Thoracic aorta (tissue), 2 donors: Measurements from ENCODE around the gene SCNN1B. TPM values are rescaled to one million over a fixed set of nuclear protein-coding genes. Genes with fewer than 3 reads are reported as not detected.

Experiments
- ATAC-seq: fragments of 150-250 bp; one replicate; pipeline ENCODE4 v1.8.0; 2017; ENCODE audit warnings: low read depth; ENCODE audit not compliant: insufficient number of reproducible peaks, low FRiP score
- DNase-seq: peaks from one replicate; pipeline ENCODE4 v3.0.0-alpha.2; 2020; ENCODE audit warnings: low spot score
- H3K27ac ChIP-seq, 2 donors: fragments of 200-600 bp; sonication (generic); 1 replicate in 1 of 2; 2 replicates in 1 of 2; pipeline ENCODE4 v1.5.1; 2016; ENCODE audit warnings: mild to moderate bottlenecking in 2 of 2, moderate library complexity in 2 of 2
- H3K27me3 ChIP-seq: fragments of 200-600 bp; sonication (generic); replicated peaks from 2 replicates; pipeline ENCODE4 v1.6.0; 2016; ENCODE audit warnings: mild to moderate bottlenecking; ENCODE audit not compliant: insufficient read depth
- H3K36me3 ChIP-seq: fragments of 200-600 bp; sonication (generic); one replicate; pipeline ENCODE4 v1.5.1; 2016
- H3K4me1 ChIP-seq, 2 donors: fragments of 200-600 bp; sonication (generic); 1 replicate in 1 of 2; 2 replicates in 1 of 2; pipeline versions ENCODE4 v1.5.1 to v1.6.0; 2016; ENCODE audit warnings: low read depth in 2 of 2, mild to moderate bottlenecking in 1 of 2; ENCODE audit not compliant: control insufficient read depth in 1 of 2
- H3K4me3 ChIP-seq: fragments of 200-600 bp; sonication (generic); 2 replicates; pipeline ENCODE4 v1.5.1; 2016; ENCODE audit warnings: mild to moderate bottlenecking
- H3K9me3 ChIP-seq: fragments of 200-600 bp; sonication (generic); 2 replicates; pipeline ENCODE4 v1.5.1; 2016
- CTCF ChIP-seq: fragments of 200-600 bp; sonication (generic); IDR thresholded peaks from one replicate; pipeline ENCODE4 v1.5.1; 2019; ENCODE audit warnings: antibody characterized with exemption
- total RNA-seq, 2 donors: library from RNA; depleted of rRNA; stranded (reverse); fragments of >200 nt; gene quantifications; one replicate each; pipeline versions ENCODE4 v1.1.0 to v1.2.3, GENCODE V29; 2016

SCNN1B gene
- total RNA-seq, 2 donors from 2014 or later: 1.1 TPM; not detected in 1

- ATAC-seq (no peak), DNase-seq (no peak)
- TF ChIP-seq CTCF: no peak
- H3K36me3 ChIP-seq: peaks cover 53% of the 10 kb centered on the region
- H3K27ac ChIP-seq: no peak overlapping the region
- H3K27me3 ChIP-seq: no peaks in the 10 kb centered on the region
- no peaks in the 10 kb centered on the region for H3K9me3 ChIP-seq
- no peaks in the 10 kb centered on the region for H3K4me1 ChIP-seq
- no peak overlapping the region for H3K4me3 ChIP-seq
Observed at GRCh38 chr16:23410176-23410575, 108.1 kb downstream of the SCNN1B start.

- H3K9me3 ChIP-seq: no peaks in the 10 kb centered on the region
- no peak for TF ChIP-seq CTCF
- no peak for ATAC-seq
- DNase-seq: no peak
- H3K4me3 ChIP-seq: no peak overlapping the region
- H3K27ac ChIP-seq: no peak overlapping the region
- H3K36me3 ChIP-seq: peaks cover 47% of the 10 kb centered on the region
- no peaks in the 10 kb centered on the region for H3K27me3 ChIP-seq
- H3K4me1 ChIP-seq: no peaks in the 10 kb centered on the region
Observed at GRCh38 chr16:23414731-23415130, 112.6 kb downstream of the SCNN1B start.

- DNase-seq (no peak), ATAC-seq (no peak)
- no peaks in the 10 kb centered on the region for H3K4me1 ChIP-seq
- no peaks in the 10 kb centered on the region for H3K9me3 ChIP-seq
- TF ChIP-seq CTCF: no peak
- no peaks in the 10 kb centered on the region for H3K27me3 ChIP-seq
- H3K36me3 ChIP-seq: peaks cover 47% of the 10 kb centered on the region
- no peak overlapping the region for H3K4me3 ChIP-seq
- H3K27ac ChIP-seq: no peak overlapping the region
Observed at GRCh38 chr16:23416816-23417215, 114.7 kb downstream of the SCNN1B start.

- no peak for TF ChIP-seq CTCF
- no peak overlapping the region for H3K27ac ChIP-seq
- no peak for ATAC-seq
- H3K4me3 ChIP-seq: no peak overlapping the region
- H3K9me3 ChIP-seq: no peaks in the 10 kb centered on the region
- peaks cover 24% of the 10 kb centered on the region for H3K36me3 ChIP-seq
- no peak for DNase-seq
- peaks cover 9 to 20% of the 10 kb centered on the region in 2 donors for H3K4me1 ChIP-seq
- H3K27me3 ChIP-seq: no peaks in the 10 kb centered on the region
Observed at GRCh38 chr16:23420011-23420410, 117.9 kb downstream of the SCNN1B start.

DNA sequence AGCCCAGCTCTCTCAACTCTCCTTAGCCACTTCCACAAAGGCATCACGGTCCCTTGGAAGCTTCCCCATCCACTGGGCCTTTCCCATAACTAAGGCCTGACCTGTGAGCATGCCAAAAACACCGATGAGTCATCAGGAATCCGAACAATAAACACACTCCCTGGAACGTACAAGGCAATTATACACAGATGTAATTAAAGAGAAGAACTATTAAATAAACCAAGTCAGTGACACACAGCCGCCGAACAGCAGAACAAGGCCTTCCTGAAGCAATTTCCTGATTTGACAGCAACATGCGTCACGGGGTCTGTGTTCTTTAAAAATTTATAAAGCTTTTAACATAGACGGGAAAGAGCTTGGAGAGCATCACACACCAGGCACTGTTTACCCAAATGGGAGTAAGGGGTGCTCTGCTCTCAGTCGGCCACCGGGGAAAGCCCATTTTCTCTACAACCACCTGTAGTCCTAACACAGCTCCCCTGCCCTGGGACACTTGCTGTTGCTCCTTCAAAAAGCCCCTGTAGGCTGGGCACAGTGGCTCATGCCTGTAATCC is 121.5 kb downstream of the SCNN1B start:
- Histone ChIP-seq H3K9me3 (no peaks in the 10 kb centered on the region), H3K36me3 (peaks cover 3% of the 10 kb centered on the region), H3K27ac (peak overlapping the region; percentile 82 to 92), H3K27me3 (no peaks in the 10 kb centered on the region), H3K4me1 (peaks cover 9 to 21% of the 10 kb centered on the region in 2 donors), H3K4me3 (peak overlapping the region; percentile 15)
- DNase-seq (peak; percentile 82), ATAC-seq (peak; percentile 98)
- peak; percentile 18 for TF ChIP-seq CTCF
